Measurements from ENCODE around the gene LRRC56.

The LRRC56 gene

DNA sequence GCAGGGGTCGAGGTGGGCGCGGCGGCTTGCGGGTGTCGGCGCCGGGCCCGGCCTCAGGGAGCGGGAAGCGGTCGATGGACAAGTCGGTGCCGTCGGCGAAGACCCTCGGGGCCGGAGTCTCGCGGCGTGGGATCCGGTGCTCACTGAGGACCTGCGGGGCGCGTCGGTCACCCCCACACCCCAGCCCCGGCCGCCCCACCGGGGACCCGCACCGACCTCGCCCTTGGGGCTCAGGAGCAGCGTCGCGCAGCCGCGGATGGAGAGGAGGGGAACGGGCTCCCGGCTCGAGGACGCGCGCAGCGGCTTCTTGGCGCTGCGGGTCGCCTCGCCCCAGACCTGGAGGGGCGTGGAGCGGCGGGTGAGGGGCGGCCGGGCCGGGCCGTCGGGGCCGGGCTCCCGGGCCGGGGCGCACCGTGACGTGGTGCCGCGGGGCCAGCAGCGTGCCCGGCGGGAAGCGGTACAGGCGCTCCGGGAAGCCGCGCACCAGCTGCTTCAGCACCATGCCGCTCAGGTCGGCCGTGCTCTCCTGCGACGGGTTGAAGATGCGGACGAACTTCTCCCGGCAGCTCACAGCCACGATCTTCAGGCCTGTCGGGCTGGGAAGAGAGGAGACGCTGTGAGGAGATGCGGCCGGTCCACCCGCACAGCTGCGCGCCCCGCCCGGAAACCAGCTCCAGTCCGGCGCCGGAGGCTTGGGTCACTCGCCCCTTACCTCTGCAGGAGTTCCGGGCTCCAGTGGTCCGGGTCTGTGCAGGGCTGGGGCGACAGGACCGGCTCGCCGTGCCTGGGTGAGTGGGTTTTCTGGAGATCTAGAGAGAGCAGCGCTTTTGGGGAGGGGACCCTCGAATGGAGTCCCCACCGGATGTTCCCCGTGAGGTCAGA lies 18.7 kb downstream of the LRRC56 start:
- DNase-seq (ENCODE audit: low read depth) = no peak
- TF ChIP-seq, protein P1, sequence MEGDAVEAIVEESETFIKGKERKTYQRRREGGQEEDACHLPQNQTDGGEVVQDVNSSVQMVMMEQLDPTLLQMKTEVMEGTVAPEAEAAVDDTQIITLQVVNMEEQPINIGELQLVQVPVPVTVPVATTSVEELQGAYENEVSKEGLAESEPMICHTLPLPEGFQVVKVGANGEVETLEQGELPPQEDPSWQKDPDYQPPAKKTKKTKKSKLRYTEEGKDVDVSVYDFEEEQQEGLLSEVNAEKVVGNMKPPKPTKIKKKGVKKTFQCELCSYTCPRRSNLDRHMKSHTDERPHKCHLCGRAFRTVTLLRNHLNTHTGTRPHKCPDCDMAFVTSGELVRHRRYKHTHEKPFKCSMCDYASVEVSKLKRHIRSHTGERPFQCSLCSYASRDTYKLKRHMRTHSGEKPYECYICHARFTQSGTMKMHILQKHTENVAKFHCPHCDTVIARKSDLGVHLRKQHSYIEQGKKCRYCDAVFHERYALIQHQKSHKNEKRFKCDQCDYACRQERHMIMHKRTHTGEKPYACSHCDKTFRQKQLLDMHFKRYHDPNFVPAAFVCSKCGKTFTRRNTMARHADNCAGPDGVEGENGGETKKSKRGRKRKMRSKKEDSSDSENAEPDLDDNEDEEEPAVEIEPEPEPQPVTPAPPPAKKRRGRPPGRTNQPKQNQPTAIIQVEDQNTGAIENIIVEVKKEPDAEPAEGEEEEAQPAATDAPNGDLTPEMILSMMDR (IDR thresholded peaks at IDR 0.05; ENCODE audit: control insufficient read depth, insufficient read depth, low read depth, low read length, missing control alignments) = no peak
- no peak overlapping the region for H3K4me3 ChIP-seq (ENCODE audit: control insufficient read depth, low read depth, low read length)

DNA sequence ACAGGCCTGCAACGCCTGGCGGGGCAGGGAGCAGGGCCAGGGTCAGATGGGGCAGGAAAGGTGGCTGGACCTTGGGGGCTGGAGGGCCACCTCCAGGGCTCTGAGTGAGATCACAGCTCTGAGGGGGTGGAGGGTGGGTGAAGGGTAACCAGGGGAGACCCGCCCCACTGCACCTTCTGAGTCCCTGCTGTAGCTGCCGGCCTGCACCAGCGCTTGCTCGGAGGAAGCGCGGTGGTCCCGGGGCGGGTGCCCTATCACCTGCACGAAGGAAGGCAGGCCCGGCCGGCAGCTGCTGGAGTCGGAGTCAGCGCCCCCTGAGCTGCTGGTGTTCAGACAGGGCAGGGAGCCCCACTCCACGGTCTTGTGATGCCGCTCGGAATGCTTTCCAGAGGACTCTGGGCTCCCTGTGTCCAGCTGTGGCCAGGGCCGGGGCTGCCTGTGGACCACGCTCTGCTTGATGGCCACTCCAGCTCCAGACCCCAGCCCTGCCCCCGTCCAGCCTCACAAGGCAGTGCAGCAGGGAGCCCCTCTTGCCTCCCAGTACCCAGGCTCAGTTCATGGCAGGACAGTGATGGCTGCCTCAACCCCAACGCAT lies 19.4 kb downstream of the LRRC56 start:
- H3K4me3 ChIP-seq (ENCODE audit: control insufficient read depth, low read depth, low read length) = no peak overlapping the region
- TF ChIP-seq, protein P1 (IDR thresholded peaks at IDR 0.05; ENCODE audit: control insufficient read depth, insufficient read depth, low read depth, low read length, missing control alignments) = no peak
- DNase-seq (ENCODE audit: low read depth) = no peak

DNA sequence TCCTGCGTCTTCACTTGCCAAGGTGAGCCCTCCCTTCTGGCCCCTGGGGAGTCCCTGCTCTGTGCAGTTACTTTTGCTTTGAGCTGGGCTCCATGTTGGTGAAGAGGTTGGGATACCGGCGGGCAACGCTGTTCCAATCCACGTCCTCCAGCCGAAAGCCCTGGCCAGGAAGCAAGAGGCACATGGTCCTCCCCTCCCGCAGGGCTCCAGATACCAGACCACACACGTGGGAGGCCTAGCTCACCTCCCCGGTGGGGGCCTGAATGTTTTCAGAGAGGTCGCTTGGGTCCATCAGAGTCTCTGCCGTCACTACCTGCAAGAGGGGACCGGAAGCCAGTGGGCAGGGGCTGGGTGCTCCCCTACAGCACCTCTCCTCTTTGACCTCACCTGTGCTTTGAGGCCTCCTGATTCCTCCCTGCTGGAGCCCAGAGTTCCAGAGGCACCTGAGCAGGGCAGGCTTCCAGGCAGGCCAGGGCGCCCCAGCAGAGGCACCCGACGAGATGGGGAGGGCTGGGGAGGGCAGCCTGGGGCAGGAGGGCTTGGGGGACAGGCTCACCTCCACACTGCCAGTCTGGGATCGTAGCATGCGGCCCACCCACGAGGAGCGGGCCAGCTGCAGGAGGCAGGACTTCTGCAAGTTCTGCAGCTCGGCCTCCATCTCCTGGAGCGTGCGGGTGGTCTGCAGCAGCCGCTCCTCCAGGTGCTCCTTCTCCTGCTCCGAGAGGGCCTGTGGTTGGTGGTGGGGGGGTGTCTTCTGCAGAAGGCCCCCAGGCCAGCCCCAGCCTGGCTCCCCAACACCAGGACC lies 20.2 kb downstream of the LRRC56 start:
- DNase-seq (ENCODE audit: low read depth) = no peak
- H3K4me3 ChIP-seq (ENCODE audit: control insufficient read depth, low read depth, low read length) = no peak overlapping the region

DNA sequence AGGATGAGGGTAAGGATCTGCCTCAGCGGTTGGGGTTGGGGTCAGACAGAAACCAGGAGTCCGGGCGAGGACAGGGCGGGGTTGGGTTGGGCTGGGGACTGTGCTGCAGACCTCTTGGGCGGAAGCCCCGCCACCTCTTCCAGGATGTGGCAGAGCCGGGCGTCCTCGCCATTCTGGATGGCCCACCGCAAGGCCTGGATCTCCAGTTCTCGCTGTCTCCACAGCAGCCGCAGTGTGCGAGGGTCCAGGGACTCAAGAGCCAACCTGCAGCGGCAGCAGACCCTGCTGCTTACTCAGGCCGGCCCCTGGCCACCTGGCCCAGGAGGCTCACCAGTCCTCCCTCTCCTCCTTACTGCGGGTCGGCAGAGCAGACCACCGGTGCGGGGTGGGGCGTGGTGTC lies 21.2 kb downstream of the LRRC56 start:
- no peak for DNase-seq (ENCODE audit: low read depth)
- H3K4me3 ChIP-seq (ENCODE audit: control insufficient read depth, low read depth, low read length) = no peak overlapping the region
- TF ChIP-seq, protein P1 (IDR thresholded peaks at IDR 0.05; ENCODE audit: control insufficient read depth, insufficient read depth, low read depth, low read length, missing control alignments) = no peak

More for the DNA sequence above, 20.2 kb downstream of the LRRC56 start:
- TF ChIP-seq, protein P1 (IDR thresholded peaks at IDR 0.05; ENCODE audit: control insufficient read depth, insufficient read depth, low read depth, low read length, missing control alignments) = no peak

DNA sequence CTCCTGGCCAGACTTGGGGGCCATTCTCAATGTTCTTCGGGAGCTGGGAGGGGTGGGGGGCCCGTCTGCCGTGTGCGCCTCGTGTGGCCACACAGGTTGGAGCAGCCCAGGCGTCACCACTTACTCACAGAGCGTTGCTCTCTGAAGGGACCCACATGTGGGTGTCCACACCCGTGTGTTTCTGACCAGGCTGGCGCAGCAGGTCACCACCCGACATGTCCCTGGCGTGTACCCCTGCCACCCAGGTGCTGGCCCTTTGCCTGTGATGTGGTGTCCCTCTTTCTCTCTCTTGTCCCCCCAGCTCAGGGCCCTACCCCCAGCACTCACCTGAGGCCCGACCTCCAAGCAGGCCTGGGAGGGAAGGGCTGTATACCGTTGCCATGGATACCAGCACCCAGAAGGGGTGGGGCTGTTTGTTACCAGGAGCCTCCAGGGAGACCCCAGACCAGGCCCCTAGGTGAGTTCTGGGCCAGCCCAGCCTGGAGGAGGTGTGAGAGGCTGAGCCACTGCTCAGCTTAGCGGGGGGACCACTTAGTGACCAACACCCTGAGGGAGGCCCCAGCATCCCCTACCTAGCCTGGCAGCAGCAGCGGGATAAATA lies 21.8 kb downstream of the LRRC56 start:
- DNase-seq (ENCODE audit: low read depth) = no peak
- H3K4me3 ChIP-seq (ENCODE audit: control insufficient read depth, low read depth, low read length) = no peak overlapping the region
- TF ChIP-seq, protein P1 (IDR thresholded peaks at IDR 0.05; ENCODE audit: control insufficient read depth, insufficient read depth, low read depth, low read length, missing control alignments) = no peak

DNA sequence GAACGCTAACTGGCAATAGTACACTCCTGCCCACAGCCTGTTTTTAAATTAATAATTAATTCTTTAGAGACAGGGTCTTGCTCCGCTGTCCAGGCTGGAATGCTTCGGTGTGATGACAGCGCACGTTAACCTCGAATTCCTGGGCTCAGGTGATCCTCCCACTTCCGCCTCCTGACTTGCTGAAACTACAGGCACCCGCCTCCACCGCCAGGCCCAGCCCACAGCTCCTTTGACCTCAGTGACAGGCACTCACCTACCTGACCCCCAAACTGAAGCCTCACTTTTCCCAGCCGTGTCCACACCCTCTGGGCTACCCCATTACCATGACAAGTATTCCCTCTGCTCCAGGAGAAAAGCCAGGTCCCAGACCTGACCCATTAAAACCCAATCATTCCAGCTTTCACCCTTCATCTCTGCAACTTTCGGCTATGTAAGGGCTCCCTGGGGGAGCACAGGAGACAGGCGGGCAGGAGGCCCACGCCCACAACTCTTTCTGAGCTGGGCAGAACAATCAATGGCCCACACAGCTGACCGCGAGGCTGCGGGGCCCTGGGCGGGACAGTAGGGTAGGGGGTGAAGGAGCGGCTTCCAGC lies 22.5 kb downstream of the LRRC56 start:
- TF ChIP-seq, protein P1 (IDR thresholded peaks at IDR 0.05; ENCODE audit: control insufficient read depth, insufficient read depth, low read depth, low read length, missing control alignments) = no peak
- H3K4me3 ChIP-seq (ENCODE audit: control insufficient read depth, low read depth, low read length) = peak overlapping the region; percentile 58
- no peak for DNase-seq (ENCODE audit: low read depth)
